Fibroblast of skin of right biceps (primary cell): Measurements from ENCODE around the gene HNF1A.
A peak's percentile ranks its signal among the peaks of the same experiment; 100 is the strongest.
"Not testable (repeated sequence)": the region's sequence is repeated elsewhere in the genome, so short reads cannot be mapped to it uniquely, and the experiment has no call there.

Experiments used
- DNase-seq: peaks from one replicate; pipeline ENCODE4 v3.0.0-alpha.2; 2013

Gene HNF1A

GRCh38 chr12:121015825-121016766 is 37.8 kb downstream of the HNF1A start, which contains the start of gene C12orf43:
TSS of gene C12orf43 (minus strand) at chr12:121016487. CDS start at chr12:121016474, 13 bp downstream.
- DNase-seq, result peak; percentile 89

GRCh38 chr12:121017966-121018491 is 39.7 kb downstream of the HNF1A start:
- no peak for DNase-seq

- no peak for DNase-seq
These were observed 40.7 kb downstream of the HNF1A start for GRCh38 chr12:121018860-121019617.

GRCh38 chr12:121021754-121022153 is 43.4 kb downstream of the HNF1A start:
- DNase-seq, result no peak

GRCh38 chr12:121022713-121023112 is 44.4 kb downstream of the HNF1A start:
- DNase-seq, result no peak

GRCh38 chr12:121023799-121024198 is 45.5 kb downstream of the HNF1A start:
- no peak for DNase-seq

- DNase-seq, result no peak
These were observed 47.3 kb downstream of the HNF1A start for GRCh38 chr12:121025442-121026226.

- DNase-seq, result no peak
These were observed 48.1 kb downstream of the HNF1A start for GRCh38 chr12:121026274-121027045.

GRCh38 chr12:121030576-121031212 is 52.4 kb downstream of the HNF1A start:
- no peak for DNase-seq

- DNase-seq, result peak; percentile 28
These were observed 55.4 kb downstream of the HNF1A start for GRCh38 chr12:121033625-121034349.

- no peak for DNase-seq
These were observed 56.4 kb downstream of the HNF1A start for GRCh38 chr12:121034616-121035305.

- peak; percentile 78 for DNase-seq
These were observed 58.5 kb downstream of the HNF1A start for GRCh38 chr12:121036810-121037326.

- DNase-seq, result no peak
These were observed 60.7 kb downstream of the HNF1A start, which contains the start of gene OASL for GRCh38 chr12:121038861-121039668. TSS of gene OASL (minus strand) at chr12:121039246. CDS start at chr12:121038971, 275 bp downstream.

GRCh38 chr12:121043067-121043466 is 64.7 kb downstream of the HNF1A start:
- DNase-seq, result no peak

GRCh38 chr12:121047400-121047799 is 69.1 kb downstream of the HNF1A start:
- DNase-seq, result not testable (repeated sequence)

- no peak for DNase-seq
These were observed 70.1 kb downstream of the HNF1A start for GRCh38 chr12:121048442-121048841.

GRCh38 chr12:121050725-121051124 is 72.4 kb downstream of the HNF1A start:
- DNase-seq, result no peak
